HCT116 (cell line): Measurements from ENCODE around the gene IL1RAPL1. TPM values are rescaled to one million over a fixed set of nuclear protein-coding genes. Genes with fewer than 3 reads are reported as not detected.

Source experiments
- ATAC-seq: fragments of 200-7000 bp; cut with Tn5 transposase; 2 replicates; pipeline ENCODE4 v1.9.1; 2020; ENCODE audit warnings: mild to moderate bottlenecking, moderate library complexity
- BruUV-seq: library from RNA; stranded (reverse); fragments of 400-500 nt; replicated peaks from 2 replicates; lab custom pipeline; 2021; lab: Mats Ljungman, UMichigan
- CTCF ChIA-PET: fragments of 300-600 bp; sonication (Branson Sonifier 250); formaldehyde crosslinking; loops from one replicate; lab custom pipeline; 2021; ENCODE audit warnings: antibody characterized with exemption; lab: Charles Lee
- POLR2A ChIA-PET: fragments of 300-600, 350-600 bp; sonication (Branson Sonifier 250); formaldehyde crosslinking; loops from one replicate; lab custom pipeline; 2021; ENCODE audit warnings: antibody characterized with exemption; lab: Charles Lee
- RAD21 ChIA-PET, 2 experiments: fragments of 300-600 bp; sonication (Branson Sonifier 250); formaldehyde crosslinking; loops; one replicate each; lab custom pipeline; 2023; ENCODE audit warnings: low total read pairs in 2 of 2; ENCODE audit not compliant: uncharacterized antibody in 2 of 2, unreplicated experiment in 2 of 2, low non-redundant PET in 1 of 2; lab: Charles Lee
- DNase-seq: peaks from one replicate; pipeline ENCODE4 v3.0.0-alpha.2; 2010; ENCODE audit warnings: low read depth, low spot score
- H2AFZ ChIP-seq: fragments of 200-600 bp; shearing (Covaris generic), sonication (generic); 2 replicates; pipeline ENCODE4 v1.6.1; 2017; ENCODE audit warnings: low read depth, mixed run types, mixed read lengths, antibody characterized with exemption, low read length; ENCODE audit not compliant: poor library complexity, severe bottlenecking
- H3K27ac ChIP-seq: 2 replicates; pipeline ENCODE4 v1.5.1; 2012; ENCODE audit warnings: low read depth, low read length
- H3K27me3 ChIP-seq: fragments of 200-600 bp; sonication (generic); 2 replicates; pipeline ENCODE4 v1.6.1; 2016; ENCODE audit warnings: mixed run types, low read length, mixed read lengths; ENCODE audit not compliant: insufficient read depth
- H3K36me3 ChIP-seq, 2 experiments: fragments of 200-500 bp in 1 of 2; fragments of 200-600 bp in 1 of 2; sonication (Bioruptor generic) in 1 of 2; sonication (generic) in 1 of 2; 2 replicates each; pipeline versions ENCODE4 v1.5.1 to v1.6.1; 2014 to 2016; ENCODE audit warnings: low read length in 2 of 2, inconsistent platforms in 1 of 2, mixed read lengths in 1 of 2, mixed run types in 1 of 2; ENCODE audit not compliant: insufficient read depth in 2 of 2, control insufficient read depth in 1 of 2
- H3K4me1 ChIP-seq, 2 experiments: fragments of 200-600 bp in 1 of 2; sonication (generic) in 1 of 2; 2 replicates each; pipeline versions ENCODE4 v1.5.1 to v1.6.1; 2012 to 2017; ENCODE audit warnings: low read length in 2 of 2, inconsistent platforms in 1 of 2, mild to moderate bottlenecking in 1 of 2, mixed read lengths in 1 of 2, mixed run types in 1 of 2, moderate library complexity in 1 of 2; ENCODE audit not compliant: insufficient read depth in 2 of 2, control insufficient read depth in 1 of 2
- H3K4me2 ChIP-seq: fragments of 200-600 bp; sonication (generic); 2 replicates; pipeline ENCODE4 v1.6.1; 2017; ENCODE audit warnings: mixed run types, low read length, mixed read lengths
- H3K4me3 ChIP-seq, 2 experiments: fragments of 200-600 bp in 1 of 2; sonication (generic) in 1 of 2; replicated peaks in 1 of 2; 2 replicates each; pipeline ENCODE4 v1.5.1; 2011 to 2016; ENCODE audit warnings: low read length in 2 of 2, control low read depth in 1 of 2, low read depth in 1 of 2, mild to moderate bottlenecking in 1 of 2, mixed read lengths in 1 of 2, mixed run types in 1 of 2
- H3K79me2 ChIP-seq: fragments of 200-600 bp; sonication (generic); 2 replicates; pipeline ENCODE4 v1.6.1; 2017; ENCODE audit warnings: mild to moderate bottlenecking, mixed run types, low read length, moderate library complexity, mixed read lengths; ENCODE audit not compliant: insufficient read depth
- H3K9ac ChIP-seq: fragments of 200-600 bp; sonication (generic); 2 replicates; pipeline ENCODE4 v1.6.1; 2016; ENCODE audit warnings: low read length, mixed read lengths
- H3K9me2 ChIP-seq: fragments of 200-600 bp; sonication (generic), shearing (Covaris generic); 2 replicates; pipeline ENCODE4 v1.6.1; 2017; ENCODE audit warnings: mixed run types, mild to moderate bottlenecking, moderate library complexity; ENCODE audit not compliant: insufficient read depth
- H3K9me3 ChIP-seq, 2 experiments: fragments of 200-500 bp in 1 of 2; fragments of 200-600 bp in 1 of 2; sonication (Bioruptor generic) in 1 of 2; sonication (generic) in 1 of 2; 2 replicates each; pipeline ENCODE4 v1.6.1; 2014 to 2017; ENCODE audit warnings: low read length in 2 of 2, mixed read lengths in 2 of 2, inconsistent platforms in 1 of 2, low read depth in 1 of 2, mild to moderate bottlenecking in 1 of 2, mixed run types in 1 of 2, moderate library complexity in 1 of 2; ENCODE audit not compliant: control insufficient read depth in 1 of 2, insufficient read depth in 1 of 2
- H4K20me1 ChIP-seq: fragments of 200-600 bp; sonication (generic), shearing (Covaris generic); 2 replicates; pipeline ENCODE4 v1.6.1; 2017; ENCODE audit warnings: mixed run types, mild to moderate bottlenecking, moderate library complexity; ENCODE audit not compliant: insufficient read depth
- ATF3 ChIP-seq: IDR thresholded peaks from 2 replicates; pipeline ENCODE4 v1.6.1; 2012
- CBX3 ChIP-seq: IDR thresholded peaks from 2 replicates; pipeline ENCODE4 v1.6.1; 2012; ENCODE audit warnings: low read depth
- CEBPB ChIP-seq: IDR thresholded peaks from 2 replicates; pipeline ENCODE4 v1.6.1; 2012; ENCODE audit warnings: low read depth
- CTCF ChIP-seq, 3 experiments: fragments of 200-600 bp in 1 of 3; sonication (generic) in 1 of 3; IDR thresholded peaks in 2 of 3; conservative IDR thresholded peaks in 1 of 3; 2 replicates each; pipeline ENCODE4 v1.5.1; 2012 to 2017; ENCODE audit warnings: low read depth in 2 of 3, low read length in 2 of 3, antibody characterized with exemption in 1 of 3, borderline replicate concordance in 1 of 3, control low read depth in 1 of 3, mild to moderate bottlenecking in 1 of 3, mixed read lengths in 1 of 3, mixed run types in 1 of 3, moderate library complexity in 1 of 3; ENCODE audit not compliant: insufficient read depth in 1 of 3
- EGR1 ChIP-seq: IDR thresholded peaks from 2 replicates; pipeline ENCODE4 v1.6.1; 2012; ENCODE audit warnings: low read depth
- EZH2phosphoT487 ChIP-seq: fragments of 200-600 bp; IDR thresholded peaks from 2 replicates; pipeline ENCODE4 v1.6.1; 2018; ENCODE audit warnings: antibody characterized with exemption, borderline replicate concordance
- FOSL1 ChIP-seq: IDR thresholded peaks from 2 replicates; pipeline ENCODE4 v1.6.1; 2012; ENCODE audit warnings: low read depth
- JUND ChIP-seq: IDR thresholded peaks from 2 replicates; pipeline ENCODE4 v1.6.1; 2012
- MAX ChIP-seq: IDR thresholded peaks from 2 replicates; pipeline ENCODE4 v1.6.1; 2012
- POLR2A ChIP-seq: IDR thresholded peaks from 2 replicates; pipeline ENCODE4 v1.7.0; 2011; ENCODE audit warnings: borderline replicate concordance; ENCODE audit not compliant: insufficient read depth, insufficient read length; ENCODE audit errors: extremely low read depth
- POLR2AphosphoS5 ChIP-seq: IDR thresholded peaks from 2 replicates; pipeline ENCODE4 v1.6.1; 2011; ENCODE audit warnings: mild to moderate bottlenecking, low read depth, low read length, moderate library complexity
- RAD21 ChIP-seq: IDR thresholded peaks from 2 replicates; pipeline ENCODE4 v1.6.1; 2012; ENCODE audit warnings: low read depth, mild to moderate bottlenecking
- REST ChIP-seq: IDR thresholded peaks from 2 replicates; pipeline ENCODE4 v1.6.1; 2012; ENCODE audit warnings: low read depth
- SIN3A ChIP-seq: IDR thresholded peaks from 2 replicates; pipeline ENCODE4 v1.6.1; 2012; ENCODE audit warnings: low read depth
- SRF ChIP-seq: IDR thresholded peaks from 2 replicates; pipeline ENCODE4 v1.6.1; 2012; ENCODE audit warnings: low read depth
- TCF7L2 ChIP-seq: IDR thresholded peaks from 2 replicates; pipeline ENCODE4 v1.7.0; 2011; ENCODE audit warnings: borderline replicate concordance, inconsistent platforms; ENCODE audit not compliant: insufficient read depth, insufficient read length; ENCODE audit errors: extremely low read depth
- ZBTB33 ChIP-seq: IDR thresholded peaks from 2 replicates; pipeline ENCODE4 v1.6.1; 2011; ENCODE audit warnings: mild to moderate bottlenecking, low read length, moderate library complexity; ENCODE audit not compliant: insufficient replicate concordance; ENCODE audit errors: extremely low read depth
- ZFX ChIP-seq: fragments of 450-650 bp; IDR thresholded peaks from 2 replicates; pipeline ENCODE4 v1.6.1; 2017
- ZNF274 ChIP-seq: fragments of 200-500 bp; sonication (Bioruptor generic); IDR thresholded peaks from 2 replicates; pipeline ENCODE4 v1.6.1; 2014; ENCODE audit warnings: mild to moderate bottlenecking, low read depth, low read length, inconsistent platforms
- intact Hi-C: fragments of 100-400 bp; cut with micrococcal nuclease; formaldehyde crosslinking; loops from 2 replicates; pipeline ENCODE4 v1.10.0; 2022
- total RNA-seq: library from RNA; stranded (reverse); gene quantifications from one replicate; pipeline ENCODE4 v1.2.1, GENCODE V29; 2021; ENCODE audit not compliant: unreplicated experiment

The IL1RAPL1 gene
- total RNA-seq, 1 experiment from 2014 or later, result 2.8 TPM

- TF ChIP-seq CEBPB, result no peak
- TF ChIP-seq POLR2A, result no peak
- TF ChIP-seq FOSL1, result no peak
Measured at GRCh38 chrX:29726811-29727210, 1139.6 kb downstream of the IL1RAPL1 start (continued).

- no peak overlapping the region for H3K9ac ChIP-seq
- BruUV-seq, result no TSS peak
- ATAC-seq (no peak), DNase-seq (no peak)
- TF ChIP-seq EZH2phosphoT487 (no peak), JUND (no peak), TCF7L2 (no peak), POLR2AphosphoS5 (no peak), SRF (no peak), CBX3 (no peak), ZBTB33 (no peak), ATF3 (no peak), MAX (no peak), SIN3A (no peak), ZFX (no peak), RAD21 (no peak), ZNF274 (no peak), REST (no peak), EGR1 (no peak), POLR2A (no peak), CTCF (IDR thresholded peaks at IDR 0.05 in 2 of 3, conservative IDR thresholded peaks at IDR 0.05 in 1 of 3; ENCODE audit: borderline replicate concordance in 1 of 3, insufficient read depth in 1 of 3, low read depth in 2 of 3, low read length in 2 of 3) (no peak)
- no peaks in the 10 kb centered on the region for H3K9me2 ChIP-seq
- no peak overlapping the region for H2AFZ ChIP-seq
- intact Hi-C loops, result no loop called here
- RAD21 ChIA-PET, result no interaction called here
- H3K4me3 ChIP-seq, result no peak overlapping the region
- H3K27me3 ChIP-seq, result no peaks in the 10 kb centered on the region
- no peak overlapping the region for H3K4me2 ChIP-seq
- H3K9me3 ChIP-seq, result no peaks in the 10 kb centered on the region
- H3K27ac ChIP-seq, result no peak overlapping the region
- no peaks in the 10 kb centered on the region for H3K36me3 ChIP-seq
- POLR2A ChIA-PET, result no interaction called here
- no peaks in the 10 kb centered on the region for H4K20me1 ChIP-seq
- CTCF ChIA-PET, result no interaction called here
- no peaks in the 10 kb centered on the region for H3K4me1 ChIP-seq
- H3K79me2 ChIP-seq, result no peaks in the 10 kb centered on the region
Measured at GRCh38 chrX:29728639-29729038, 1141.4 kb downstream of the IL1RAPL1 start.
